SK-N-SH (cell line): ENCODE data around the gene SLC22A5. TPM values are rescaled to one million over a fixed set of nuclear protein-coding genes. Genes with fewer than 3 reads are reported as not detected.
A peak's percentile ranks its signal among the peaks of the same experiment; 100 is the strongest.

Source experiments
- CTCF ChIA-PET: fragments of 300-600, 350-600 bp; formaldehyde crosslinking; extraction: SDS; loops from one replicate; lab custom pipeline; 2021; lab: Yijun Ruan, JAX
- POLR2A ChIA-PET: fragments of 350-600 bp; sonication (Branson Sonifier 250); formaldehyde crosslinking; extraction: SDS; loops from one replicate; lab custom pipeline; 2020; ENCODE audit warnings: antibody characterized with exemption, inconsistent platforms; lab: Yijun Ruan, JAX
- DNase-seq: peaks from one replicate; pipeline ENCODE4 v3.0.0; 2012
- H2AFZ ChIP-seq: fragments of 200-600 bp; sonication (generic); 2 replicates; pipeline ENCODE4 v1.8.1; 2016; ENCODE audit warnings: antibody characterized with exemption, mild to moderate bottlenecking, low read depth
- H3F3A ChIP-seq: fragments of 200-600 bp; sonication (generic); replicated peaks from 2 replicates; pipeline ENCODE3; 2016; ENCODE audit warnings: antibody characterized with exemption, mild to moderate bottlenecking; ENCODE audit not compliant: insufficient read depth
- H3K27ac ChIP-seq, 2 experiments: fragments of 200-500 bp in 1 of 2; fragments of 200-600 bp in 1 of 2; sonication (Bioruptor generic) in 1 of 2; sonication (generic), shearing (Covaris generic) in 1 of 2; 2 replicates each; pipeline versions ENCODE4 v1.5.1 to v1.6.1; 2014 to 2016; ENCODE audit warnings: low read depth in 2 of 2, inconsistent platforms in 1 of 2, low read length in 1 of 2, mild to moderate bottlenecking in 1 of 2, mixed read lengths in 1 of 2
- H3K27me3 ChIP-seq: fragments of 200-600 bp; sonication (generic), shearing (Covaris generic); 2 replicates; pipeline ENCODE4 v1.6.1; 2016; ENCODE audit warnings: mixed run types; ENCODE audit not compliant: insufficient read depth
- H3K36me3 ChIP-seq, 2 experiments: fragments of 200-500 bp in 1 of 2; fragments of 200-600 bp in 1 of 2; sonication (Bioruptor generic) in 1 of 2; sonication (generic) in 1 of 2; replicated peaks in 1 of 2; 2 replicates each; pipeline versions ENCODE3 to v1.5.1; 2014 to 2016; ENCODE audit warnings: low read length in 1 of 2, mild to moderate bottlenecking in 1 of 2; ENCODE audit not compliant: insufficient read depth in 2 of 2, control insufficient read depth in 1 of 2
- H3K4me1 ChIP-seq, 2 experiments: fragments of 200-500 bp in 1 of 2; fragments of 200-600 bp in 1 of 2; sonication (Bioruptor generic) in 1 of 2; sonication (generic), shearing (Covaris generic) in 1 of 2; 2 replicates each; pipeline versions ENCODE4 v1.5.1 to v1.6.1; 2014 to 2016; ENCODE audit warnings: low read depth in 1 of 2, low read length in 1 of 2, mixed run types in 1 of 2; ENCODE audit not compliant: insufficient read depth in 2 of 2, control insufficient read depth in 1 of 2
- H3K4me2 ChIP-seq: fragments of 200-600 bp; sonication (generic), shearing (Covaris generic); 2 replicates; pipeline ENCODE4 v1.6.1; 2017; ENCODE audit warnings: mixed run types
- H3K4me3 ChIP-seq, 2 experiments: fragments of 200-500 bp in 1 of 2; fragments of 200-600 bp in 1 of 2; sonication (Bioruptor generic) in 1 of 2; sonication (generic), shearing (Covaris generic) in 1 of 2; 2 replicates each; pipeline versions ENCODE4 v1.5.1 to v1.8.1; 2014 to 2016; ENCODE audit warnings: low read depth in 2 of 2, inconsistent platforms in 1 of 2, low read length in 1 of 2, mild to moderate bottlenecking in 1 of 2, mixed read lengths in 1 of 2, moderate library complexity in 1 of 2
- H3K79me2 ChIP-seq: fragments of 200-600 bp; sonication (generic); 2 replicates; pipeline ENCODE4 v1.8.1; 2017; ENCODE audit warnings: mild to moderate bottlenecking; ENCODE audit not compliant: insufficient read depth
- H3K9ac ChIP-seq: fragments of 200-600 bp; sonication (generic); 2 replicates; pipeline ENCODE4 v1.6.1; 2017; ENCODE audit warnings: mixed run types
- H3K9me2 ChIP-seq: fragments of 200-600 bp; sonication (generic); 2 replicates; pipeline ENCODE4 v1.6.1; 2017; ENCODE audit warnings: mixed run types
- H3K9me3 ChIP-seq: fragments of 200-600 bp; sonication (generic); 2 replicates; pipeline ENCODE4 v1.6.1; 2017; ENCODE audit warnings: mixed run types, mild to moderate bottlenecking, moderate library complexity
- H4K20me1 ChIP-seq: fragments of 200-600 bp; sonication (generic); 2 replicates; pipeline ENCODE4 v1.6.1; 2017; ENCODE audit warnings: mild to moderate bottlenecking, mixed run types; ENCODE audit not compliant: insufficient read depth
- ELF1 ChIP-seq: IDR thresholded peaks from 2 replicates; pipeline ENCODE4 v1.4.0; 2012
- EZH2phosphoT487 ChIP-seq: fragments of 200-600 bp; sonication (generic); IDR thresholded peaks from 2 replicates; pipeline ENCODE4 v1.6.1; 2017; ENCODE audit warnings: low read depth, mixed run types, mild to moderate bottlenecking, antibody characterized with exemption, moderate library complexity, borderline replicate concordance
- GABPA ChIP-seq: IDR thresholded peaks from 2 replicates; pipeline ENCODE4 v1.4.0; 2012; ENCODE audit warnings: low read depth, mild to moderate bottlenecking
- GATA2 ChIP-seq: sonication (generic); formaldehyde crosslinking; IDR thresholded peaks from 2 replicates; pipeline ENCODE4 v1.5.0; 2020; ENCODE audit warnings: mild to moderate bottlenecking, missing genetic modification reagents
- POLR2AphosphoS5 ChIP-seq: IDR thresholded peaks from 2 replicates; pipeline ENCODE4 v1.6.1; 2012; ENCODE audit warnings: low read depth, low read length
- RAD21 ChIP-seq: IDR thresholded peaks from 2 replicates; pipeline ENCODE4 v1.6.1; 2012; ENCODE audit warnings: mild to moderate bottlenecking, low read length
- RXRA ChIP-seq: IDR thresholded peaks from 2 replicates; pipeline ENCODE4 v1.4.0; 2012; ENCODE audit warnings: low read depth, mild to moderate bottlenecking, borderline replicate concordance
- SIN3A ChIP-seq: IDR thresholded peaks from 2 replicates; pipeline ENCODE4 v1.6.1; 2012; ENCODE audit warnings: low read depth, mild to moderate bottlenecking, low read length, moderate library complexity, borderline replicate concordance
- SMC3 ChIP-seq: IDR thresholded peaks from 2 replicates; pipeline ENCODE4 v1.6.1; 2012; ENCODE audit warnings: low read depth, low read length, improper control_type of control experiment
- YY1 ChIP-seq: IDR thresholded peaks from 2 replicates; pipeline ENCODE4 v1.4.0; 2012; ENCODE audit warnings: low read depth, mild to moderate bottlenecking
- WGBS: methylation state at CpG from one replicate; pipeline ENCODE4 v1.1.6; 2017; ENCODE audit warnings: low lambda C conversion rate; 5-methylcytosine and 5-hydroxymethylcytosine counted together
- polyA plus RNA-seq, 3 experiments: library from polyadenylated mRNA; depleted of rRNA; stranded (reverse); fragments of >200 nt; gene quantifications; 2 replicates each; pipeline ENCODE4 v1.2.3, GENCODE V29; 2012
- TF ChIP-seq, protein P1 (sequence below): IDR thresholded peaks from 2 replicates; pipeline ENCODE4 v1.4.0; 2012; ENCODE audit warnings: low read depth, borderline replicate concordance
- TF ChIP-seq, protein P2 (sequence below): fragments of 150-350 bp; IDR thresholded peaks from 2 replicates; pipeline ENCODE4 v1.6.1; 2016; ENCODE audit warnings: mild to moderate bottlenecking, low read depth, low read length
- TF ChIP-seq, protein P3 (sequence below): IDR thresholded peaks from 2 replicates; pipeline ENCODE4 v1.4.0; 2012; ENCODE audit warnings: low read depth
- TF ChIP-seq, protein P4 (sequence below): IDR thresholded peaks from 2 replicates; pipeline ENCODE4 v1.6.1; 2012; ENCODE audit warnings: mild to moderate bottlenecking, low read depth, low read length, moderate library complexity
- TF ChIP-seq, protein P5 (sequence below): fragments of 200-600 bp; sonication (generic); IDR thresholded peaks from 2 replicates; pipeline ENCODE4 v1.6.1; 2017; ENCODE audit warnings: antibody characterized with exemption, mild to moderate bottlenecking, moderate library complexity
- TF ChIP-seq, protein P6 (sequence below): IDR thresholded peaks from 2 replicates; pipeline ENCODE4; 2012

The SLC22A5 gene
- polyA plus RNA-seq, 1 of the 3 experiments (the other 2 are of a cell fraction) = 8.3 TPM

DNA sequence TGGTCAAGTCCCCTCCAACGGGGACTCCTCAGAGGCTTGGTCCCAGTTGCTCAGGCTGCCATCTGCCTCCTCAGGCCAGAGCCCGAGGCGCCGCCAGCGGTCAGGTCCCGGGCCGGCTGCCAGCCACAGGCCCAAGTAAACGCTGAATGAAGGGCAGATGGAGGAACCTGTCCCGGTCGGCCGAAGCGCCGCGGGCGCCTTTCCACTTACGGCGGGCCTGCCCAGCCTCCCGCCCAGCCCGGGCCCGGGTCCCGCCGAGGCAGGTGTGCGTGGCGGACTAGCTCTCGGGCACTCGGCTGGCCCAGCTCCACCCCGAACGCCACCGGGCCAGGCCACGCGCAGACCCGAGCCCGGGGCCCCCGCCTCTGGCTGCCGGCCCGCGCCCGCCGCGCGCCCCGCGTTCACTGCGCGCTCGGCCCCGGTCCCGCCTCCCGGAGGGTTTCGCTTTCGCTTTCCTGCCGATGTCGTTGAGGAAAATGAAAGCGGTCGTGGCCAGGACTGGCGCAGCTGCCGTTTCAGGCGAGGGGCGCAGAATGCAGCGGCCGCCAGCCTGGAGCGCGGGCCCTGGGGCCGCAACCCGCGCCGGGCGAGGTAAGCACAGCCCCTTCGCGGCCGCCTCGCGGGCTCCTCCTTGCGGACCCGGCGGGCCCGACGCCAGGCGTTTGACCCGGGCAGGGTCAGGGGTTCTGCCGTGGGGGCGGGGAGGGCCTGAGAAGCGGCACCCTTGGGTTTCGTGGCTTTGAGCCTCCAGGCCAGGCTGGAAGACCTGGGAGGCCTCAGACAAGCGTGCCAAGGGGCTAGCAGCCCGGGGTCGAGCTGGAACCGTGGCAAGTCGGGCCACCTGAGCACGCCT lies 41.2 kb downstream of the SLC22A5 start (continued):
- TF ChIP-seq, protein P1, sequence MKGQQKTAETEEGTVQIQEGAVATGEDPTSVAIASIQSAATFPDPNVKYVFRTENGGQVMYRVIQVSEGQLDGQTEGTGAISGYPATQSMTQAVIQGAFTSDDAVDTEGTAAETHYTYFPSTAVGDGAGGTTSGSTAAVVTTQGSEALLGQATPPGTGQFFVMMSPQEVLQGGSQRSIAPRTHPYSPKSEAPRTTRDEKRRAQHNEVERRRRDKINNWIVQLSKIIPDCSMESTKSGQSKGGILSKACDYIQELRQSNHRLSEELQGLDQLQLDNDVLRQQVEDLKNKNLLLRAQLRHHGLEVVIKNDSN = no peak
- TF ChIP-seq GATA2 (CRISPR knock-in tag) (no peak), EZH2phosphoT487 (no peak), RAD21 (peak; percentile 52), YY1 (no peak), SMC3 (peak; percentile 48), SIN3A (no peak; the same call in 1 of the 2 replicates), POLR2AphosphoS5 (peak; percentile 27)
- TF ChIP-seq, protein P2, sequence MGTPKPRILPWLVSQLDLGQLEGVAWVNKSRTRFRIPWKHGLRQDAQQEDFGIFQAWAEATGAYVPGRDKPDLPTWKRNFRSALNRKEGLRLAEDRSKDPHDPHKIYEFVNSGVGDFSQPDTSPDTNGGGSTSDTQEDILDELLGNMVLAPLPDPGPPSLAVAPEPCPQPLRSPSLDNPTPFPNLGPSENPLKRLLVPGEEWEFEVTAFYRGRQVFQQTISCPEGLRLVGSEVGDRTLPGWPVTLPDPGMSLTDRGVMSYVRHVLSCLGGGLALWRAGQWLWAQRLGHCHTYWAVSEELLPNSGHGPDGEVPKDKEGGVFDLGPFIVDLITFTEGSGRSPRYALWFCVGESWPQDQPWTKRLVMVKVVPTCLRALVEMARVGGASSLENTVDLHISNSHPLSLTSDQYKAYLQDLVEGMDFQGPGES = no peak
- TF ChIP-seq, protein P3, sequence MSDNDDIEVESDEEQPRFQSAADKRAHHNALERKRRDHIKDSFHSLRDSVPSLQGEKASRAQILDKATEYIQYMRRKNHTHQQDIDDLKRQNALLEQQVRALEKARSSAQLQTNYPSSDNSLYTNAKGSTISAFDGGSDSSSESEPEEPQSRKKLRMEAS = peak; percentile 67; the same call in 1 of the 2 replicates

DNA sequence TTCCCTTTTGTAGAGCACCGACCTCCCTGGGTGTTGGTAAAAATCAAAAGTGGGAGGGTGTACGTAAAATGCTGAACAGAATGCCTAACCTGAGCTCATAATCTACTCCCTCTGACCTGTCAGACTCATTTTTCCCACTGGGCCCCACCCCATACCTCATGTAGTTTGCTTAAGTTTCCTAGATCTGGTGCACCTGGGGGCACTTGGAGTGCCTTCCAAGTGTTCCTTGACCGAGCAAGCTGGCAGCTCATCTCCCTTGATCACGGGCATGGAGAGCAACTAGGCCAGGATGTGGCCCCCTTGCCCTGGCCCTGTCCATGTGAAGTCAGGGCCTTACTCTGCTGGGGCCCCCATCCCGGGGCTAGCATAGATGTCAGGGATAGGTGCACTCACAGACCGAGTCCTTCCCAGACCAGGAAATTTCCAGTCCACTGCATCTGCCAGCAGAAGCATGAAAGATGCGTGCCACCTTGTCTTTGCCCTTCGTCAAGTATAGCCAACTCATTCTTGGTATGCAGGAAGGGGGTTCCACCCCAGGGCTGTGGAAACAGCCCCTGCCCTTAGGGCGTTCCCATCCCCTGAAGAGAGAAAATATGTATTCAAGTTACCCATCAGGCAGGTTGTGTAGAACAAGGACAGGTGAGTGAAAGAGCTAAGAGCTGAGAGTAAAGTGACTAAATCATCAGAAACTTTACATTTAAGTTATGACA lies 41.9 kb downstream of the SLC22A5 start:
- peak overlapping the region; percentile 94 for H3K4me2 ChIP-seq
- peaks cover 23% of the 10 kb centered on the region for H3F3A ChIP-seq
- H3K9me2 ChIP-seq = no peaks in the 10 kb centered on the region
- 69% methylated on average over 9 of the region's 9 CpGs for WGBS
- H3K27ac ChIP-seq = peak overlapping the region; percentile 81 to 89; a peak in 3 of 4 replicates
- no peaks in the 10 kb centered on the region for H3K27me3 ChIP-seq
- H2AFZ ChIP-seq = peak overlapping the region; percentile 90
- H3K4me1 ChIP-seq = peaks cover 19 to 26% of the 10 kb centered on the region in 2 experiments
- H3K9me3 ChIP-seq = no peaks in the 10 kb centered on the region
- H3K4me3 ChIP-seq = peak overlapping the region; percentile 71 to 76
- ChIA-PET POLR2A (no interaction called here), CTCF (interaction anchor here (0.6 to 3.4 kb wide), 24 partner anchors 9 to 232 kb away, joined by 3 to 27 read pairs (median 4); no protein-coding TSS in a partner anchor)
- H3K36me3 ChIP-seq = peaks cover 0 to 8% of the 10 kb centered on the region in 2 experiments
- H4K20me1 ChIP-seq = no peaks in the 10 kb centered on the region
- no peak for DNase-seq
- no peaks in the 10 kb centered on the region; the same call in 1 of the 2 replicates for H3K79me2 ChIP-seq
- peak overlapping the region; percentile 74 for H3K9ac ChIP-seq
- no peak for TF ChIP-seq GABPA
- no peak for TF ChIP-seq YY1
- TF ChIP-seq RXRA = no peak
- TF ChIP-seq SMC3 = no peak
- TF ChIP-seq, protein P4, sequence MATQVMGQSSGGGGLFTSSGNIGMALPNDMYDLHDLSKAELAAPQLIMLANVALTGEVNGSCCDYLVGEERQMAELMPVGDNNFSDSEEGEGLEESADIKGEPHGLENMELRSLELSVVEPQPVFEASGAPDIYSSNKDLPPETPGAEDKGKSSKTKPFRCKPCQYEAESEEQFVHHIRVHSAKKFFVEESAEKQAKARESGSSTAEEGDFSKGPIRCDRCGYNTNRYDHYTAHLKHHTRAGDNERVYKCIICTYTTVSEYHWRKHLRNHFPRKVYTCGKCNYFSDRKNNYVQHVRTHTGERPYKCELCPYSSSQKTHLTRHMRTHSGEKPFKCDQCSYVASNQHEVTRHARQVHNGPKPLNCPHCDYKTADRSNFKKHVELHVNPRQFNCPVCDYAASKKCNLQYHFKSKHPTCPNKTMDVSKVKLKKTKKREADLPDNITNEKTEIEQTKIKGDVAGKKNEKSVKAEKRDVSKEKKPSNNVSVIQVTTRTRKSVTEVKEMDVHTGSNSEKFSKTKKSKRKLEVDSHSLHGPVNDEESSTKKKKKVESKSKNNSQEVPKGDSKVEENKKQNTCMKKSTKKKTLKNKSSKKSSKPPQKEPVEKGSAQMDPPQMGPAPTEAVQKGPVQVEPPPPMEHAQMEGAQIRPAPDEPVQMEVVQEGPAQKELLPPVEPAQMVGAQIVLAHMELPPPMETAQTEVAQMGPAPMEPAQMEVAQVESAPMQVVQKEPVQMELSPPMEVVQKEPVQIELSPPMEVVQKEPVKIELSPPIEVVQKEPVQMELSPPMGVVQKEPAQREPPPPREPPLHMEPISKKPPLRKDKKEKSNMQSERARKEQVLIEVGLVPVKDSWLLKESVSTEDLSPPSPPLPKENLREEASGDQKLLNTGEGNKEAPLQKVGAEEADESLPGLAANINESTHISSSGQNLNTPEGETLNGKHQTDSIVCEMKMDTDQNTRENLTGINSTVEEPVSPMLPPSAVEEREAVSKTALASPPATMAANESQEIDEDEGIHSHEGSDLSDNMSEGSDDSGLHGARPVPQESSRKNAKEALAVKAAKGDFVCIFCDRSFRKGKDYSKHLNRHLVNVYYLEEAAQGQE = no peak
- TF ChIP-seq, protein P1 = no peak
- TF ChIP-seq, protein P5, sequence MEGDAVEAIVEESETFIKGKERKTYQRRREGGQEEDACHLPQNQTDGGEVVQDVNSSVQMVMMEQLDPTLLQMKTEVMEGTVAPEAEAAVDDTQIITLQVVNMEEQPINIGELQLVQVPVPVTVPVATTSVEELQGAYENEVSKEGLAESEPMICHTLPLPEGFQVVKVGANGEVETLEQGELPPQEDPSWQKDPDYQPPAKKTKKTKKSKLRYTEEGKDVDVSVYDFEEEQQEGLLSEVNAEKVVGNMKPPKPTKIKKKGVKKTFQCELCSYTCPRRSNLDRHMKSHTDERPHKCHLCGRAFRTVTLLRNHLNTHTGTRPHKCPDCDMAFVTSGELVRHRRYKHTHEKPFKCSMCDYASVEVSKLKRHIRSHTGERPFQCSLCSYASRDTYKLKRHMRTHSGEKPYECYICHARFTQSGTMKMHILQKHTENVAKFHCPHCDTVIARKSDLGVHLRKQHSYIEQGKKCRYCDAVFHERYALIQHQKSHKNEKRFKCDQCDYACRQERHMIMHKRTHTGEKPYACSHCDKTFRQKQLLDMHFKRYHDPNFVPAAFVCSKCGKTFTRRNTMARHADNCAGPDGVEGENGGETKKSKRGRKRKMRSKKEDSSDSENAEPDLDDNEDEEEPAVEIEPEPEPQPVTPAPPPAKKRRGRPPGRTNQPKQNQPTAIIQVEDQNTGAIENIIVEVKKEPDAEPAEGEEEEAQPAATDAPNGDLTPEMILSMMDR = no peak
- no peak for TF ChIP-seq RAD21
- TF ChIP-seq, protein P3 = no peak
- TF ChIP-seq ELF1 = no peak
- no peak for TF ChIP-seq SIN3A
- TF ChIP-seq, protein P6, sequence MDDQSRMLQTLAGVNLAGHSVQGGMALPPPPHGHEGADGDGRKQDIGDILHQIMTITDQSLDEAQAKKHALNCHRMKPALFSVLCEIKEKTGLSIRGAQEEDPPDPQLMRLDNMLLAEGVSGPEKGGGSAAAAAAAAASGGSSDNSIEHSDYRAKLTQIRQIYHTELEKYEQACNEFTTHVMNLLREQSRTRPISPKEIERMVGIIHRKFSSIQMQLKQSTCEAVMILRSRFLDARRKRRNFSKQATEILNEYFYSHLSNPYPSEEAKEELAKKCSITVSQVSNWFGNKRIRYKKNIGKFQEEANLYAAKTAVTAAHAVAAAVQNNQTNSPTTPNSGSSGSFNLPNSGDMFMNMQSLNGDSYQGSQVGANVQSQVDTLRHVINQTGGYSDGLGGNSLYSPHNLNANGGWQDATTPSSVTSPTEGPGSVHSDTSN = no peak
